ENCODE results near the gene OR5A1. TPM values are rescaled to one million over a fixed set of nuclear protein-coding genes. Genes with fewer than 3 reads are reported as not detected.

OR5A1 gene
- total RNA-seq, 6 experiments from 2014 or later = not detected

- no peak within 1 kb of the TSS for H3K4me3 ChIP-seq
- intact Hi-C loops (cut with DNase I) = no loop called here
- no peak for ATAC-seq
- no peaks in the 10 kb centered on the region for H3K27me3 ChIP-seq
- H3K4me1 ChIP-seq = no peaks in the 10 kb centered on the region
- no peak within 1 kb of the TSS for H3K27ac ChIP-seq
- 64% methylated on average over 2 of the region's 2 CpGs for WGBS (ENCODE audit: insufficient coverage, low coverage, low lambda C conversion rate, missing lambda C conversion rate)
- H3K9me3 ChIP-seq = no peaks in the 10 kb centered on the region
- no peaks in the 10 kb centered on the region for H3K36me3 ChIP-seq
- DNase-seq = no peak
- TF ChIP-seq POLR2A (IDR thresholded peaks at IDR 0.05) = no peak
- TF ChIP-seq CTCF (IDR thresholded peaks at IDR 0.05) = no peak
Measured at GRCh38 chr11:59456661-59457060, 20.4 kb downstream of the OR5A1 start, which contains the start of gene OR4D6. Gene OR4D6 (plus strand): TSS chr11:59456961. CDS start chr11:59456961, 0 bp downstream.

- no peaks in the 10 kb centered on the region for H3K9me3 ChIP-seq
- intact Hi-C loops (cut with DNase I) = no loop called here
- 31% methylated on average over 3 of the region's 3 CpGs for WGBS (ENCODE audit: insufficient coverage, low coverage, low lambda C conversion rate, missing lambda C conversion rate)
- H3K27ac ChIP-seq = no peak overlapping the region
- H3K36me3 ChIP-seq = no peaks in the 10 kb centered on the region
- no peaks in the 10 kb centered on the region for H3K27me3 ChIP-seq
- DNase-seq = no peak
- no peak for TF ChIP-seq CTCF (IDR thresholded peaks at IDR 0.05)
- TF ChIP-seq POLR2A (IDR thresholded peaks at IDR 0.05) = no peak
- no peak for ATAC-seq
- H3K4me3 ChIP-seq = no peak overlapping the region
- H3K4me1 ChIP-seq = no peaks in the 10 kb centered on the region
Measured at GRCh38 chr11:59459916-59460315, 23.6 kb downstream of the OR5A1 start.

GRCh38 chr11:59463190-59463641 lies 26.9 kb downstream of the OR5A1 start:
- Histone ChIP-seq H3K27ac (no peak overlapping the region), H3K27me3 (no peaks in the 10 kb centered on the region), H3K4me3 (no peak overlapping the region), H3K4me1 (no peaks in the 10 kb centered on the region), H3K9me3 (no peaks in the 10 kb centered on the region), H3K36me3 (no peaks in the 10 kb centered on the region)
- WGBS (ENCODE audit: insufficient coverage, low coverage, low lambda C conversion rate, missing lambda C conversion rate) = 48% methylated on average over 5 of the region's 5 CpGs
- DNase-seq = no peak
- intact Hi-C loops (cut with DNase I) = no loop called here
- no peak for TF ChIP-seq POLR2A (IDR thresholded peaks at IDR 0.05)
- no peak for TF ChIP-seq CTCF (IDR thresholded peaks at IDR 0.05)
- ATAC-seq = no peak

- no peaks in the 10 kb centered on the region for H3K9me3 ChIP-seq
- intact Hi-C loops (cut with DNase I) = no loop called here
- H3K4me3 ChIP-seq = no peak within 1 kb of the TSS
- no peaks in the 10 kb centered on the region for H3K4me1 ChIP-seq
- H3K27ac ChIP-seq = no peak within 1 kb of the TSS
- TF ChIP-seq POLR2A (IDR thresholded peaks at IDR 0.05) = no peak
- no peak for TF ChIP-seq CTCF (IDR thresholded peaks at IDR 0.05)
- ATAC-seq (no peak), DNase-seq (no peak)
- no peaks in the 10 kb centered on the region for H3K27me3 ChIP-seq
- H3K36me3 ChIP-seq = no peaks in the 10 kb centered on the region
Measured at GRCh38 chr11:59473015-59473414, 36.7 kb downstream of the OR5A1 start, which contains the start of gene OR4D10. Gene OR4D10 (plus strand): TSS chr11:59473315. CDS start chr11:59477430, 4,115 bp downstream.

- no peaks in the 10 kb centered on the region for H3K27me3 ChIP-seq
- TF ChIP-seq CTCF (IDR thresholded peaks at IDR 0.05) = no peak
- no peak for TF ChIP-seq POLR2A (IDR thresholded peaks at IDR 0.05)
- DNase-seq (no peak), ATAC-seq (no peak)
- no peak overlapping the region for H3K4me3 ChIP-seq
- H3K27ac ChIP-seq = no peak overlapping the region
- H3K9me3 ChIP-seq = no peaks in the 10 kb centered on the region
- intact Hi-C loops (cut with DNase I) = no loop called here
- H3K4me1 ChIP-seq = no peaks in the 10 kb centered on the region
- WGBS (ENCODE audit: insufficient coverage, low coverage, low lambda C conversion rate, missing lambda C conversion rate) = 40% methylated on average over 9 of the region's 9 CpGs
- H3K36me3 ChIP-seq = no peaks in the 10 kb centered on the region
Measured at GRCh38 chr11:59475176-59475575, 38.9 kb downstream of the OR5A1 start.
